GM12878 (cell line): Measurements from ENCODE around the gene RABL2A. TPM values are rescaled to one million over a fixed set of nuclear protein-coding genes. Genes with fewer than 3 reads are reported as not detected.
A peak's percentile ranks its signal among the peaks of the same experiment; 100 is the strongest.
"Not testable (repeated sequence)": the region's sequence is repeated elsewhere in the genome, so short reads cannot be mapped to it uniquely, and the experiment has no call there.

Experiments
- ATAC-seq: fragments of 200-7000 bp; cut with Tn5 transposase; 3 replicates; pipeline ENCODE4 v1.9.1; 2020; ENCODE audit warnings: mild to moderate bottlenecking, moderate library complexity
- BruUV-seq: library from RNA; stranded (reverse); fragments of 400-500 nt; replicated peaks from 2 replicates; lab custom pipeline; 2021; lab: Mats Ljungman, UMichigan
- CTCF ChIA-PET: fragments of 300-600 bp; sonication (Branson Sonifier 250); formaldehyde crosslinking; extraction: SDS; loops from one replicate; lab custom pipeline; 2021; ENCODE audit warnings: inconsistent platforms; lab: Yijun Ruan, JAX
- POLR2A ChIA-PET: fragments of 350-600 bp; formaldehyde crosslinking; extraction: SDS; loops from one replicate; lab custom pipeline; 2021; ENCODE audit warnings: inconsistent platforms; lab: Charles Lee
- RAD21 ChIA-PET: fragments of 300-600 bp; sonication (Branson Sonifier 250); formaldehyde crosslinking; loops from one replicate; lab custom pipeline; 2023; ENCODE audit warnings: antibody characterized with exemption; ENCODE audit not compliant: unreplicated experiment; lab: Charles Lee
- SMC1A ChIA-PET: fragments of 300-600 bp; sonication (Branson Sonifier 250); formaldehyde crosslinking; loops from one replicate; lab custom pipeline; 2023; ENCODE audit not compliant: unreplicated experiment, uncharacterized antibody; lab: Charles Lee
- DNase-seq: peaks from one replicate; pipeline ENCODE4 v3.0.0-alpha.2; 2011; ENCODE audit warnings: low read depth, low spot score
- FAIRE-seq: peaks from 3 replicates; lab custom pipeline; 2011; peaks lifted over from hg19 to GRCh38; lab: Jason Lieb, UNC
- H2AFZ ChIP-seq: 2 replicates; pipeline ENCODE4 v1.6.0; 2011; ENCODE audit warnings: low read depth, low read length, control low read depth; ENCODE audit not compliant: control insufficient read depth
- H3K27ac ChIP-seq: 2 replicates; pipeline ENCODE4 v1.5.1; 2011; ENCODE audit warnings: control low read depth; ENCODE audit not compliant: control insufficient read depth, insufficient read depth
- H3K27me3 ChIP-seq, 2 experiments: replicated peaks in 1 of 2; 2 replicates each; pipeline versions ENCODE4 v1.6.0 to v1.6.1; 2011; ENCODE audit warnings: low read length in 1 of 2; ENCODE audit not compliant: control insufficient read depth in 2 of 2, insufficient read depth in 2 of 2
- H3K36me3 ChIP-seq, 2 experiments: 2 replicates each; pipeline ENCODE4 v1.5.1; 2011; ENCODE audit warnings: low read length in 1 of 2; ENCODE audit not compliant: control insufficient read depth in 2 of 2, insufficient read depth in 2 of 2
- H3K4me1 ChIP-seq: 2 replicates; pipeline ENCODE4 v1.6.1; 2011; ENCODE audit warnings: mild to moderate bottlenecking, low read length, moderate library complexity, mixed read lengths; ENCODE audit not compliant: control insufficient read depth, insufficient read depth
- H3K4me2 ChIP-seq: 2 replicates; pipeline ENCODE4 v1.6.0; 2011; ENCODE audit warnings: control low read depth; ENCODE audit not compliant: control insufficient read depth, insufficient read depth
- H3K4me3 ChIP-seq: fragments of 200-600 bp; sonication (generic); 2 replicates; pipeline ENCODE4 v1.5.1; 2016
- H3K79me2 ChIP-seq: 2 replicates; pipeline ENCODE4 v1.6.0; 2011; ENCODE audit warnings: low read length; ENCODE audit not compliant: control insufficient read depth, insufficient read depth
- H3K9ac ChIP-seq: 2 replicates; pipeline ENCODE4 v1.8.0; 2011; ENCODE audit warnings: low read length, control low read depth, mixed read lengths; ENCODE audit not compliant: control insufficient read depth, insufficient read depth
- H3K9me3 ChIP-seq: replicated peaks from 3 replicates; pipeline ENCODE4 v1.5.1; 2011; ENCODE audit warnings: mild to moderate bottlenecking, low read length; ENCODE audit not compliant: control insufficient read depth, insufficient read depth
- H4K20me1 ChIP-seq: 2 replicates; pipeline ENCODE4 v1.6.0; 2011; ENCODE audit not compliant: control insufficient read depth, insufficient read depth
- ATF7 ChIP-seq: fragments of 450-650 bp; IDR thresholded peaks from 2 replicates; pipeline ENCODE4 v1.6.1; 2016; ENCODE audit warnings: low read depth, mild to moderate bottlenecking
- MEF2B ChIP-seq: fragments of 450-650 bp; IDR thresholded peaks from 2 replicates; pipeline ENCODE4 v1.6.1; 2018; ENCODE audit warnings: mild to moderate bottlenecking, moderate library complexity; ENCODE audit not compliant: partially characterized antibody, poor library complexity, severe bottlenecking
- RELB ChIP-seq: fragments of 450-650 bp; IDR thresholded peaks from 2 replicates; pipeline ENCODE4 v1.6.1; 2017; ENCODE audit warnings: low read depth, mild to moderate bottlenecking, moderate library complexity
- RUNX3 ChIP-seq: IDR thresholded peaks from 2 replicates; pipeline ENCODE4 v1.6.1; 2012; ENCODE audit warnings: low read length, inconsistent platforms
- ZNF687 ChIP-seq: fragments of 450-650 bp; IDR thresholded peaks from 2 replicates; pipeline ENCODE4 v1.6.1; 2017; ENCODE audit warnings: mild to moderate bottlenecking, moderate library complexity
- WGBS: methylation state at CpG from one replicate; pipeline ENCODE4 v1.1.6; 2016; ENCODE audit warnings: low lambda C conversion rate; ENCODE audit not compliant: insufficient replicate concordance, insufficient coverage; ENCODE audit errors: missing lambda C conversion rate; 5-methylcytosine and 5-hydroxymethylcytosine counted together
- in situ Hi-C: fragments of 300-500 bp; cut with MboI; formaldehyde crosslinking; loops from 9 replicates; pipeline ENCODE4 v1.14.3; 2018; ENCODE audit warnings: mixed read lengths
- intact Hi-C: fragments of 100-400 bp; cut with micrococcal nuclease; formaldehyde crosslinking; loops from one replicate; pipeline ENCODE4 v1.14.2; 2022; ENCODE audit not compliant: unreplicated experiment
- microRNA-seq: library from miRNA; unstranded; fragments of <30 nt; microRNA quantifications from one replicate; pipeline ENCODE4, GENCODE V29; 2018
- polyA plus RNA-seq, 11 experiments: library from polyadenylated mRNA; depleted of rRNA in 4 of 11; unstranded in 6 of 11; stranded (reverse) in 5 of 11; fragments of >200 nt; fragmentation: Nextera tagmentation in 4 of 11; fragmentation: Illumina TruSeq in 1 of 11; extraction: Ambion mirVana in 4 of 11; extraction: Trizol in 1 of 11; gene quantifications; 1 replicate in 1 of 11; 2 replicates in 10 of 11; pipeline versions ENCODE4 v1.2.1 to v1.2.3, GENCODE V29; 2011 to 2016; ENCODE audit warnings: inconsistent platforms in 2 of 11, missing spikeins in 2 of 11, low read depth in 1 of 11
- small RNA-seq: library from RNA; depleted of rRNA; stranded (forward); fragments of <200 nt; gene quantifications from one replicate; pipeline ENCODE3, GENCODE V24; 2014
- total RNA-seq, 4 experiments: library from RNA; depleted of rRNA in 3 of 4; stranded (reverse); fragments of >200 nt in 3 of 4; fragmentation: Illumina TruSeq in 1 of 4; extraction: Trizol in 1 of 4; gene quantifications; 2 replicates each; pipeline versions ENCODE4 v1.2.1 to v1.2.3, GENCODE V29; 2013 to 2021

RABL2A gene
- total and polyA plus RNA-seq, 10 of the 15 experiments (the other 5 are each of a cell fraction or from before 2014, with no cell fraction given) = 0.87 to 17.9 (median 9.7) TPM

GRCh38 chr2:113690871-113691270 is 63.8 kb downstream of the RABL2A start:
- H3K9me3 ChIP-seq, DNase-seq, H3K4me3 ChIP-seq, H3K36me3 ChIP-seq, in situ Hi-C loops, H3K9ac ChIP-seq, POLR2A ChIA-PET, FAIRE-seq, H3K79me2 ChIP-seq, H2AFZ ChIP-seq, H4K20me1 ChIP-seq, H3K27ac ChIP-seq, H3K4me2 ChIP-seq, H3K27me3 ChIP-seq, BruUV-seq, ATAC-seq: not testable (repeated sequence)
- H3K4me1 ChIP-seq = peaks cover 31% of the 10 kb centered on the region
- 32% methylated on average over 3 of the region's 3 CpGs for WGBS
- SMC1A ChIA-PET = interaction anchor here (1.1 to 2.9 kb wide), 4 partner anchors 10 to 20 kb away, joined by 3 to 16 read pairs (median 4); no protein-coding TSS in a partner anchor
- intact Hi-C loops = loop anchor here (5.0 kb wide), 1 partner anchor 196 kb away; no protein-coding TSS in a partner anchor
- TF ChIP-seq ATF7 (0 out of 2 replicates have a peak, but pooled peaks have one; percentile 12), MEF2B (peak; percentile 42), ZNF687 (0 out of 2 replicates have a peak, but pooled peaks have one; percentile 20), RELB (peak; percentile 34; the same call in 1 of the 2 replicates), RUNX3 (peak; percentile 9; the same call in 1 of the 2 replicates)
- CTCF ChIA-PET = interaction anchor here (1.5 to 2.0 kb wide), 5 partner anchors 9 to 86 kb away, joined by 3 to 10 read pairs (median 7); no protein-coding TSS in a partner anchor
- RAD21 ChIA-PET = interaction anchor here (2.7 kb wide), 1 partner anchor 87 kb away, joined by 12 read pairs; no protein-coding TSS in a partner anchor

Small RNA genes within 50 kb of the gene (microRNA-seq; reads per million reads assigned to microRNA genes)
- gene MIR1302-3 = not detected

Small RNA genes within 50 kb of the gene (small RNA-seq; reads per million reads assigned to genes)
- gene MIR1302-3 (not detected), gene RNU6-744P (not detected)

Other genes starting within 250 kb of the RABL2A start
- gene ZNG1B, start 189.6 kb upstream of the RABL2A start, total RNA-seq (2014; rRNA removed) = 46.1 and 49.9 TPM in 2 replicates
- 72.0 and 79.5 TPM in 2 replicates for gene ZNG1B, start 189.6 kb upstream of the RABL2A start, total RNA-seq (2014; rRNA removed; fragmentation: Illumina TruSeq; extraction: Trizol)
- gene ZNG1B, start 189.6 kb upstream of the RABL2A start, total RNA-seq (2021) = 46.4 and 49.3 TPM in 2 replicates
- gene ZNG1B, start 189.6 kb upstream of the RABL2A start, polyA plus RNA-seq (2011; rRNA removed) = 42.9 and 63.4 TPM in 2 replicates
- 50.8 and 62.3 TPM in 2 replicates for gene ZNG1B, start 189.6 kb upstream of the RABL2A start, polyA plus RNA-seq (2014; fragmentation: Illumina TruSeq; extraction: Trizol)
- 100 to 1,000 TPM; 136 to 140 TPM for gene ZNG1B, start 189.6 kb upstream of the RABL2A start, polyA plus RNA-seq (2014; fragmentation: Nextera tagmentation; extraction: Ambion mirVana)
- gene ZNG1B, start 189.6 kb upstream of the RABL2A start, polyA plus RNA-seq (2014; rRNA removed) = 42.4 and 47.5 TPM in 2 replicates
- gene ZNG1B, start 189.6 kb upstream of the RABL2A start, polyA plus RNA-seq (2016; fragmentation: Nextera tagmentation; extraction: Ambion mirVana) = 100 to 1,000 TPM; 127 to 130 TPM
- gene FOXD4L1, start 128.6 kb upstream of the RABL2A start, total RNA-seq (2014; rRNA removed) = 0.05 and 0.11 TPM in 2 replicates
- not detected in 2 replicates for gene FOXD4L1, start 128.6 kb upstream of the RABL2A start, total RNA-seq (2014; rRNA removed; fragmentation: Illumina TruSeq; extraction: Trizol)
- gene FOXD4L1, start 128.6 kb upstream of the RABL2A start, total RNA-seq (2021) = 0.16 TPM in 1 of 2 replicates, not detected in the other
- 0.07 and 0.11 TPM in 2 replicates for gene FOXD4L1, start 128.6 kb upstream of the RABL2A start, polyA plus RNA-seq (2011; rRNA removed)
- 0.03 TPM in 1 of 2 replicates, not detected in the other for gene FOXD4L1, start 128.6 kb upstream of the RABL2A start, polyA plus RNA-seq (2014; fragmentation: Illumina TruSeq; extraction: Trizol)
- not detected for gene FOXD4L1, start 128.6 kb upstream of the RABL2A start, polyA plus RNA-seq (2014; fragmentation: Nextera tagmentation; extraction: Ambion mirVana)
- 0.05 and 0.06 TPM in 2 replicates for gene FOXD4L1, start 128.6 kb upstream of the RABL2A start, polyA plus RNA-seq (2014; rRNA removed)
- gene FOXD4L1, start 128.6 kb upstream of the RABL2A start, polyA plus RNA-seq (2016; fragmentation: Nextera tagmentation; extraction: Ambion mirVana) = not detected
- 23.0 and 32.3 TPM in 2 replicates for gene SLC35F5, start 129.4 kb downstream of the RABL2A start, total RNA-seq (2014; rRNA removed)
- gene SLC35F5, start 129.4 kb downstream of the RABL2A start, total RNA-seq (2014; rRNA removed; fragmentation: Illumina TruSeq; extraction: Trizol) = 22.0 and 23.4 TPM in 2 replicates
- 16.4 and 17.3 TPM in 2 replicates for gene SLC35F5, start 129.4 kb downstream of the RABL2A start, total RNA-seq (2021)
- 31.3 and 47.9 TPM in 2 replicates for gene SLC35F5, start 129.4 kb downstream of the RABL2A start, polyA plus RNA-seq (2011; rRNA removed)
- 15.4 and 24.9 TPM in 2 replicates for gene SLC35F5, start 129.4 kb downstream of the RABL2A start, polyA plus RNA-seq (2014; fragmentation: Illumina TruSeq; extraction: Trizol)
- 1 to 10 TPM; 1.8 to 5.0 TPM for gene SLC35F5, start 129.4 kb downstream of the RABL2A start, polyA plus RNA-seq (2014; fragmentation: Nextera tagmentation; extraction: Ambion mirVana)
- gene SLC35F5, start 129.4 kb downstream of the RABL2A start, polyA plus RNA-seq (2014; rRNA removed) = 10.9 and 15.8 TPM in 2 replicates
- gene SLC35F5, start 129.4 kb downstream of the RABL2A start, polyA plus RNA-seq (2016; fragmentation: Nextera tagmentation; extraction: Ambion mirVana) = 10 to 100 TPM; 15.2 to 18.0 TPM